Epithelial cell of prostate (primary cell): ENCODE data around the gene VAV1.
"Not testable (repeated sequence)": the region's sequence is repeated elsewhere in the genome, so short reads cannot be mapped to it uniquely, and the experiment has no call there.

Source experiments
- DNase-seq: peaks from one replicate; pipeline ENCODE4 v3.0.0-alpha.2; 2011; ENCODE audit warnings: low read depth, low spot score
- H3K27ac ChIP-seq: fragments of 450-650 bp; 2 replicates; pipeline ENCODE4 v1.5.1; 2017; ENCODE audit warnings: mild to moderate bottlenecking

VAV1 gene

DNA sequence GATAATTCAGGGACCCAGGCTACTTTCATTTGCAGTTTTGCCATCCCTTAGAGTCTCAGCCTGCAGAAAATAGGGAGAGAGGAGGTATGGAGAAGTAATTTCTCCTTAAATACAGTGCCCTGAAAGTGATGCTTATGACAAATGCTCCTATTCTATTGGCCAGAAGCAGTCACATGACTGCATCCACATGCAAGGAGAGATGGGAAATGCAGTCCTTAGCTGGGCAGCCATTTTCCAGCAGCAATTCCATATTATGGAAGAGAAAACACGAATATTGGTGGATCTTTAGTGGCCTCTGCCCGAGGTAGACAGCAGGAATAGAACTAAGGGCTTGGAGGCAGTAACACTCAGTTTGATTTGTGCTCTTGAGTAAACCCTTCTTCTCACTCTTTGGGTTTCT, 39.4 kb downstream of the VAV1 start:
- no peak overlapping the region for H3K27ac ChIP-seq

DNA sequence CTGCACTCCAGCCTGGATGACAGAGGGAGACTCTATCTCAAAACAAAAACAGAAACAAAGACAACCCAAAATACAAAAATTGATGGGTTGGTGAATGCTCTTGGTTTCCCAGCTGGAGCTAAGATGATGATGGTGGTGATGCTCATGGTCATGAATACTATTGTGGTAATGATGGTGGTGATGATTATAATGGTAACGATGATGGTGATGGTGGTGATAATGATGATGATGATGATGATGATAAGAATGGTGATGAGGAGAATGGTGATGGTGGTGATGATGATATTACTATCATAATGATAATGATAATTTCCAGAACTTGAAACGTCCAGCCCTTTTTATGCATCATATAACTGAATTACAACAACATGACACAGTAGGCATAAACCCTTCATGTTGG, 40.1 kb downstream of the VAV1 start:
- no peak for DNase-seq
- H3K27ac ChIP-seq, result no peak overlapping the region

More for the DNA sequence above, 39.4 kb downstream of the VAV1 start:
- DNase-seq, result peak; percentile 50

DNA sequence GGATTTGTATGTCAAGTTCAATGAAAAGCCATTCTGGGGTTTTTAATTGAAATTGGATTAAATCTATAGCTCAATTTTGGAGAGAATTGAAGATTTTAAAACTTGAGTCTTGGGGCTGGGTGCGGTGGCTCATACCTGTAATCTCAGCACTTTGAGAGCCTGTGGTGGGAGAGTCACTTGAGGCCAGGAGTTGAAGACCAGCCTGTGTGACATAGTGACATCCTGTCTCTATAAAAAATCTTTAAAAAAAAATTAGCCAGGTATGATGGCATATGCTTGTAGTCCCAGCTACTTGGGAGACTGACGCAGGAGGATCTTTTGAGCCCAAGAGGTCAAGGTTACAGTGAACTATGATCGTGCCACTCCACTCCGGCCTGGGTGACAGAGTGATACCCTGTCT, 41.2 kb downstream of the VAV1 start:
- DNase-seq, result no peak

DNA sequence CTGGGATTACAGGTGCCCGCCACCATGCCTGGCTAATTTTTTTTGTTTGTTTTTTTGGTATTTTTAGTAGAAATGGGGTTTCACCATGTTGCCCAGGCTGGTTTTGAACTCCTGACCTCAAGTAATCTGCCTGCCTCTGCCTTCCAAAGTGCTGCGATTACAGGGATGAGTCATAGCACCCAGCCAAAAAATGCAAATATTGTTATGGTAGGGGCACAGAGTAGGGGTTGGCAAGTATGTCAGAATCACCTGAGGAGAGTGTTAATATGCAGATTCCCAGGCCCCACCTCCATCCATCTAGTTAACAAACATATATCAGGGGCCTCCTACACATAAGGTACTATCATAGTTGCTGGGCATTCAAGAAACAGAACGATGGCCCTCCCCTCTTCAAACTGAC, 44.7 kb downstream of the VAV1 start:
- H3K27ac ChIP-seq, result no peak overlapping the region
- DNase-seq, result no peak

More for the DNA sequence above, 41.2 kb downstream of the VAV1 start:
- no peak overlapping the region for H3K27ac ChIP-seq

DNA sequence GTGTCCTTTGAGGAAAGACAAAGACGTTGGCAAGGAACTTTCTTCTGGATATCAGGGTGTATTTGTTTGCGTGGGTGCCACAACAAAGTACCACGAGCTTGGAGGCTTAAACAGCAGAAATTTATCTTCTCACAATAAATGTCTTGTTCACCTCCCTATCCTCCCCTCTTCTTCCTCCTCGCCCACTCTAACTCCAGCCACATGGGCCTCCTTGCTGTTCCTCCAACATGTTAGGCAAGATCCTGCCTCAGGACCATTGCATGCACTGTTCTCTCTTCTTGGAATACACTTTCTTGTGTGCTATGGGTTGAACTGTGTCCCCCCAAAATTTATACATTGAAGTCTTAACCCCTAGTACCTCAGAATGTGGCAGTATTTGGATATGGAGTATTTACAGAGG, 45.7 kb downstream of the VAV1 start:
- DNase-seq, result no peak
- no peak overlapping the region for H3K27ac ChIP-seq

DNA sequence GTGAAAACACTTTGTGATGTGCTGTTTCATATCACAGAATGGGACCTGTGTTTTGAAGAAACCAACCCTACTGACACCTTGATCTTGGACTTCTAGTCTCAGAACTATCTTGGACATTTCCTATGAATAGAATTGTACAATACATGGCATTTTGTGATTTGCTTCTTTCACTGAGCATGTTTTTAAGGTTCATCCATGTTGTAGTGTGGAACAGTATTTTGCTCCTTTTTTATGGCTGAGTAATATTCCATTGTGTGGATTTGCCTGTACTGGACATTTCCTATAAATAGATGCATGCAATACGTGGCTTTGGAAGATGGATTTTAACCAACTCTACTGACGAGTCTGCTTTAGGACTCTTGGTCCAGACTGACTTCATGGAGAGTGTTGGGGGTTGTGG, 46.8 kb downstream of the VAV1 start:
- no peak overlapping the region for H3K27ac ChIP-seq
- no peak for DNase-seq

DNA sequence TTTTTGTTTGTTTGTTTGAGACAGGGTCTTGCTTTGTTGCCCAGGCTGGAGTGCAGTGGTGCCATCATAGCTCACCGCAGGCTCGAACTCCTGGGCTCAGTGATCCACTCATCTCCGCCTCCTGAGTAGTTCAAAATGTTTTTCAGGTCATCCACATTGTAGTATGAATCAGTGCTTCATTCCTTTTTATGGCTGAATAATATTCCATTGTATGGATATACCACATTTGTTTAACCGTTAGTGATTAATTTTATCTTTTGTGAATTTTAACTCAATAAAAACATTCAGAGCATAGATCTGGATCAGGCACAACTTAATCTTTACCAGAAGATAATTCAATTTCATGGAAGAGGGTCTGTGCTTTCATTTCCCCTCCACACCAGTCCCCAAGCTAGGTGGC, 47.7 kb downstream of the VAV1 start:
- no peak overlapping the region for H3K27ac ChIP-seq
- no peak for DNase-seq

DNA sequence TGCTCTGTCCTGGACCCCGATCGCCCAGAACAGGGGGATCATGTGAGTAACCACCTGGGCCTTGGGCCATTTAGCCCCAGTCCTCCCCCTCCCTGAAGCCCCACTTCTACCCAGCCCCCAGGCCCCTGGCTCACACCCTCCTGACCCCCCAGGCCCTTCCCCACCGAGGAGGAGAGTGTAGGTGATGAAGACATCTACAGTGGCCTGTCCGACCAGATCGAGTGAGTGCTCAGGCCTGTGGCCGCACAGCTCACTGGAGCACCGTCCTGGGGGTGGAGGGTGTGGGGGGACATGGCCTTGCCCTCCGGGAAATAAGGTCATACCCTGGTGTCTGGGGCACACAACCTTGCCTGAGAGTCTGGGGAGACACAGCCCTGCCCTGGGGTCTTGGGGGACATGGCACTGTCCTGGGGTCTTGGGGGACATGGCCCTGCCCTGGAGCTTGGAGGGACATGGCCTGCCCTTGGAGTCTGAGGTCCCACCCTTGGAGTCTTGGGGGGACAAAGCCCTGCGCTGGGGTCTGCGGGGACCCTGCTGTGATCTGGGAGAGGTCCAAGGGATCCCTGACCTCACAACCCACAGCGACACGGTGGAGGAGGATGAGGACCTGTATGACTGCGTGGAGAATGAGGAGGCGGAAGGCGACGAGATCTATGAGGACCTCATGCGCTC, 49.3 kb downstream of the VAV1 start:
- H3K27ac ChIP-seq, result no peak overlapping the region
- no peak for DNase-seq

DNA sequence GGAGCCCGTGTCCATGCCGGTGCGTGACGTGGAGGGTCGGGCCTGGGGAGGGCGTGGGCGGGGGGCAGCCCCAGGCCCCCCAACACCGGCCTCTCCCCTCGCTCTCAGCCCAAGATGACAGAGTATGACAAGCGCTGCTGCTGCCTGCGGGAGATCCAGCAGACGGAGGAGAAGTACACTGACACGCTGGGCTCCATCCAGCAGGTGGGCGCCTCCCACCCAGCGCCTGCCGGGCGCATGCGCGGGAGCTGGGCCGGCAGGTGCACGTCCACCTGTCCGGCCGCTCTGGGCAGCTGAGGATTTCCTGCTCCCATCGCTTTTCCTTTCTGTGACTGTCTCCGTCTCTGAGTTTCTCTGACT, 49.8 kb downstream of the VAV1 start:
- H3K27ac ChIP-seq, result no peak overlapping the region
- no peak for DNase-seq

DNA sequence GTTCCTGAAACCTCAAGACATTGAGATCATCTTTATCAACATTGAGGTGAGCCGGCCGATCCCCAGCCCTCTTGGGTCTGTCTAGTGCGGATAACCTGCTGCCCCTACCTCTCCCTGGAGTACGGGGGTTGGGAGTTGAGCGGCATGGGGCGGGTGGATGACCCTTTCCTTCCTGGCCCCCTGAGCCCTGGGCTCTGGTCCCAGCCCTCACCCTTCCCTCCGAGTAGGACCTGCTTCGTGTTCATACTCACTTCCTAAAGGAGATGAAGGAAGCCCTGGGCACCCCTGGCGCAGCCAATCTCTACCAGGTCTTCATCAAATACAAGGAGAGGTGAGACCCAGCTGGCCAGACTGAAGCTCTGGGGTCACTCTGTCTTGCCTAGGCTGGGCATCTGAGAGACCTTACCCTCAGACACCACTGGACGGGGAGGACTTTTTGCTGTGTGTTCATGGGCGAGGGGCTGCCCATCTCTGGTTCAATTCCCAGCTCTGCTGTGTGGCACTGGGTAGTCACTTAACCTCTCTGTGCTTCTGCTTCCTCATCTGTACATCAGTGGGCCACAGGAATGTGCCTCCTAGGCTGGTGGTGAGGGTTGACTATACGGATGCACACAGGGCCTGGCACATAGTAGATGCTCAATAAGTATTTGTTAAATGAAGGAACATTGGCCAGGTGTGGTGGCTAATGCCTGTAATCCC, 52.7 kb downstream of the VAV1 start:
- no peak overlapping the region for H3K27ac ChIP-seq
- DNase-seq, result no peak

DNA sequence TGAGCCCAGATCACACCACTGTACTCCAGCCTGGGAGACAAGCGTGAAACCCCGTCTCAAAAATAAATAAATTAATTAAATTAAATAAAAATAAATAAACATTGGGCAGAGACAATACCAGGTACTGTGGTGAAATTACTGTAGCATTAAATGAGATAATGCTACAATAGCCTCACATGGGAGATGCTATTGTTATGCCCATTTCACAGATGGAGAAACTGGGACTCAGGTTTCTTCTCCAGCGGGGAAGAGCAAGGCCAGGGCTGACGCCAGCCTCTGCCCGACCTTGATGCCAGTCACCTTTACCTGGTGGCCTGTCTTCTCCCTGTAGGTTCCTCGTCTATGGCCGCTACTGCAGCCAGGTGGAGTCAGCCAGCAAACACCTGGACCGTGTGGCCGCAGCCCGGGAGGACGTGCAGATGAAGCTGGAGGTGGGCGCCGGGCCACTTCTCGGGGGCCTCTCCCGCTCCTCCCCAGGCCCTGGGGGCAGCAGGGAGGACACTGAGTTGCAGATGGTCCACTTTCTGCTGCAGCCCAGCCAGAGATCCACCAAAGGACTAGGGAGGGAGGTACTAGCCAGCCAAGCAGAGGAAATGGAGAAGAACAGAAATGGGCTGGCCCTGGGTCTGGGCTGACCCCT, 53.9 kb downstream of the VAV1 start:
- no peak overlapping the region for H3K27ac ChIP-seq
- DNase-seq, result no peak

DNA sequence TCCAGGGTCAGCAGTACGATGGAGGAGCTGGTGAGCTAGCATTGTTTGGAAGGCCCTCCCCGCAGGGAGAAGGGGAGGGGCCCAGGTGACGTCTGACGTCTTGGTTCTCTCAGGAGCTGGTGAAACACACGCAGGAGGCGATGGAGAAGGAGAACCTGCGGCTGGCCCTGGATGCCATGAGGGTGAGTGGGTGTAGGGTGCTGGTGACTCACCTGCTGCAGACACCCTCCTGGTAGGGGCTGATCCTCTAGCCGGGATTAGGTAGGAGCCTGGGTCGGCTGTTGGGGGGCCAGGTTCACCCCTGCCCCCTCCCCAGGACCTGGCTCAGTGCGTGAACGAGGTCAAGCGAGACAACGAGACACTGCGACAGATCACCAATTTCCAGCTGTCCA, 55.8 kb downstream of the VAV1 start:
- H3K27ac ChIP-seq, result no peak overlapping the region
- peak; percentile 31 for DNase-seq

DNA sequence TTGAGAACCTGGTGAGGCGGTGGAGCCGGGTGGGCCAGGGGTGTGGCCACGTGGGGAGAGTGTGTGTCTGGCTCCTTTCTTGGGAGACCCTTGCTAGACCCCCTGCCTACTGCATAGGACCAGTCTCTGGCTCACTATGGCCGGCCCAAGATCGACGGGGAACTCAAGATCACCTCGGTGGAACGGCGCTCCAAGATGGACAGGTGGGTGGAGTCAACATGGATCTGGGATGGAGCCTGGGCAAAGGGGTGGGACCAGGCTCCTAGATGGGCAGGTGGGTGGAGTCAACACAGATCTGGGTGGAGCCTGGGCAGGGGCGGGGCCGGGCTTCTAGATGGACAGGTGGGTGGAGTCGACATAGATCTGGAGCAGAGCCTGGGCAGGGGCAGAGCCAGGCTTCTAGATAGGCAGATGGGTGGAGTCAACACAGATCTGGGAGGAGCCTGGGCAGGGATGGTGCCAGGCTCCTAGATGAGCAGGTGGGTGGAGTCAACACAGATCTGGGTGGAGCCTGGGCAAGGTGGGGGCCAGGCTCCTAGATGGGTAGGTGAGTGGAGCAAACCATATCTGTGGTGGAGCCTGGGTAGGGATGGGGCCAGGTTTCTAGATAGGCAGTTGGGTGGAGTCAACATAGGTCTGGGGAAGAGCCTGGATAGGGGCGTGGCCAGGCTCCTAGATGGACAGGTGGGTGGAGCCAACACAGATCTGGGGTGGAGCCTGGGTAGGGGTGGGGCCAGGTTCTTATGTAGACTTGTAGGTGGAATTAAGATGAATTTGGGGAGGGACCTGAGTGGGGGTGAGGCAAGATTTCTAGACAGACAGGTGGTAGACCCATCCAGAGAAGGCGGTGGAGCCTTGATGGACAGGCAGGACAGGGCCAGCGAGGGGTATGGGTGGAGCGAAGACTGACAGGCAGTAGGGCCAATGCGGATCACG, 56.5 kb downstream of the VAV1 start:
- no peak overlapping the region for H3K27ac ChIP-seq
- no peak for DNase-seq

DNA sequence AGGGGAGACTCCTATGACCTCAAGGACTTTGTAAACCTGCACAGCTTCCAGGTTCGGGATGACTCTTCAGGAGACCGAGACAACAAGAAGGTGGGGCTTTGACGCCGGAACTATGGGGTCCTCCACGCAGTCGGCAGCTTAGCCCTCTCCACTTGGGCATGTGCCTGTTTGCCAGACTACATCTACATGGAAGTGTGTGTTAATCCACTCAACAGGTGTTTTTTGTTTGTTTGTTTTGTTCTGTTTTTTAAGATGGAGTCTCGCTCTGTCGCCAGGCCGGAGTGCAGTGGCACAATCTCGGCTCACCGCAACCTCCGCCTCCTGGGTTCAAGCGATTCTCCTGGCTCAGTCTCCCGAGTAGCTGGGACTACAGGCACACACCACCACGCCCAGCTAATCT, 57.3 kb downstream of the VAV1 start:
- DNase-seq, H3K27ac ChIP-seq: not testable (repeated sequence)

DNA sequence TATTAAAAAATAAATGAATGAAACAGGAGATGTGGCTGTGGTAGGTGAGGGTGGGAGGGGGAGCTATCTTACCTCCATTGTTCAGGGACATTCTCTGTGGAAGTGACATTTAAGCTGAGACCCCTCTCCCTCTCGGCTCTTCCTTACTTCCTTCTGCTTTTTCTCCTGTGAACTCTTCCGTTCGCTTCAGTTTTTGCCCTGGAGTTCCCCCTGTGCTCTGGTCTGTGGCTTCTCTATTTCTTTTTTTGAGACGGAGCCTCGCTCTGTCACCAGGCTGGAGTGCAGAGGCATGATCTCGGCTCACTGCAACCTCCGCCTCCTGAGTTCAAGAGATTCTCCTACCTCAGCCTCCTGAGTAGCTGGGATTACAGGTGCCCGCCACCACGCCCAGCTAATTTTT, 58.6 kb downstream of the VAV1 start:
- DNase-seq, H3K27ac ChIP-seq: not testable (repeated sequence)

DNA sequence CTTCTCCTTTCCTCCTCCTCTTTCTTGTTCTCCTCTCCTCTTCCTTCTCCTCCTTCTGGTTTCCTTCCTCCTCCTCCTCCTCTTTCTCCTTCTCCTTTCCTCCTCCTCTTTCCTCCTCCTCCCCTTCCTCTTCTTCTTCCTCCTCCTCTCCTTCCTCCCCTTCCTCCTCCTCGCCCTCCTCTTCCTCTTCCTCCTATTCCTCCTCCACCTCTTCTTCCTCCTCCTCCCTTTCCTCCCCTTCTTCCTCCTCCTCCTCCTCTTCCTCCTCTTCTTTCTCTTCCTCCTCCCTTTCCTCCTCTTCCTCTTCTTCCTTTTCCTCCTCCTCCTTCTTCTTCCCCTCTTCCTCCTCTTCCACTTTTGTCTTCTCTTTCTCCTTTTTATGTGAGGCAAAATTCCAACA, 59.9 kb downstream of the VAV1 start:
- H3K27ac ChIP-seq, result no peak overlapping the region
- no peak for DNase-seq

DNA sequence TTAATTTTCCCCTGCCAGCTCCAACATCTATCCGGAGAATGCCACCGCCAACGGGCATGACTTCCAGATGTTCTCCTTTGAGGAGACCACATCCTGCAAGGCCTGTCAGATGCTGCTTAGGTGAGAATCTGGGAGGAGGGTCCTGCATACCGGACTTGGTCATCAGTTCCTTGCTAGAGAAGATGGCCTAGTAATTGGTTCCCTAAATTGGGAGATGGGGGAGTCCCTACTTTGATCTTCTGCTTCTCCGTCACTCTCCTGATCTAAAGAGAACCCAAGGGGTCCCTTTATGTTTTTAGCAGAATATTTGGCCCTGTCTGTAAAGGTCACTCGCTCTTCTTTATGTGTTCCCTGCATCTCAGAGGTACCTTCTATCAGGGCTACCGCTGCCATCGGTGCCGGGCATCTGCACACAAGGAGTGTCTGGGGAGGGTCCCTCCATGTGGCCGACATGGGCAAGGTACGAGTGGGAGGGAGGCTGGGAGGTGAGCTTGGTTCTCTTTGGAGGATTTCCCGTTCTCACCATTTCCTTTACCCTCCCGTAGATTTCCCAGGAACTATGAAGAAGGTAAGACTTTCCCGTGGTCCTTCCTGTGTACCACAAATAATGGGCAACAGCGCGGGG, 60.8 kb downstream of the VAV1 start:
- H3K27ac ChIP-seq, result no peak overlapping the region
- DNase-seq, result no peak

DNA sequence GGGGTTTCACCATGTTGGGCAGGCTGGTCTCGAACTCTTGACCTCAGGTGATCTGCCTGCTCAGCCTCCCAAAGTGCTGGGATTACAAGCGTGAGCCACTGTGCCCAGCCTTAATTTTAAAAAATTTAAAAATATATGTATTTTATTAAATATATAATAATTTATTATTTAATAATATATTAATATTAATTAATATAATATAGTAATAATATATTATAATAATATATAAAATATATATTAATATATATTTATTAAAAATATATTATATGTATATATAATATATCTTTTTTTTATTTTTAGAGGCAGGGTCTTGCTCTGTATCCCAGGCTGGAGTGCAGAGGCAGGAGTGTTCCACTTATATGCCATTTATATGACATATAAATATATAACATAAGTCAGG, 61.9 kb downstream of the VAV1 start:
- DNase-seq, result no peak
- no peak overlapping the region for H3K27ac ChIP-seq

DNA sequence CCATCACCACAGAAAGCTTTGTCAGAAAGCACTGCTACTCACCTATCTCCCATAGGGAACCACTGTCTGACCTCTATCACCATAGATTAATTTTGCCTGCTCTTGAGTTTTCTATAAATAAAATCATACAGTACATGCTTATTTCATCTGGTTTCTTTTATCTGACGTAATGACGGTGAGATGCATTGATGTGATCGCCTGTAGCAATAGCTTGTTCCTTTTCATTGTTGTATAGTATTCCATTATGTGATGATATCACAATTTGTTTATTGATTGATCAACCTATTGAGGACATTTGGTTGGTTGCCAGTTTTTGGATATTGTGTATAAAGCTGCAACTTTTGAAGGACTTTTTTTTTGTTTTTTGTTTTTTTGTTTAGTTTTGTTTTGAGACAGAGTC, 63.0 kb downstream of the VAV1 start:
- H3K27ac ChIP-seq, result no peak overlapping the region

DNA sequence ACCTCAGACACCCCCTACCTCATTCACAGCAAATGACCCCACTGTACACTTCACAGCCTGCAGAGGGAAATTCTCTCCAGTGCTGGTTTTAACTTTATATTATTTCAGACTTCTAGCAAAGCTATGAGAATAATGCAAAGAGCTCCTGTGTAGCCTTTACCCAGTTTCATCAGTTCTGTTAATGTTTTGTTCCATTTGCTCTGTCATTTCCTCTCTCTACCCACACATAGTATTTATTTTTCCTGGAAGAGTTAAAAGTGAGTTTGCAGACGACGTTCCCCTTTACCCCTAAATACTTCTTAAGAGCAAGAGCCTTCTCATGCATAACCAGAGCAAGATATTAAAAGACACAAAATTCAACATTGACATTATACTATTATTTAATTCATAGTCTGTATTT, 65.0 kb downstream of the VAV1 start:
- DNase-seq, result no peak
- H3K27ac ChIP-seq, result no peak overlapping the region

More for the DNA sequence above, 63.0 kb downstream of the VAV1 start:
- no peak for DNase-seq
